Activated T-helper 1 cell treated with Interleukin-2 at 50 U/mL for 16 hours (primary cell): ENCODE measurements around the gene ZNF219.

ENCODE experiments used
- DNase-seq: peaks from one replicate; pipeline ENCODE4 v3.0.0-alpha.2; 2020; ENCODE audit warnings: low read depth

The ZNF219 gene

DNA sequence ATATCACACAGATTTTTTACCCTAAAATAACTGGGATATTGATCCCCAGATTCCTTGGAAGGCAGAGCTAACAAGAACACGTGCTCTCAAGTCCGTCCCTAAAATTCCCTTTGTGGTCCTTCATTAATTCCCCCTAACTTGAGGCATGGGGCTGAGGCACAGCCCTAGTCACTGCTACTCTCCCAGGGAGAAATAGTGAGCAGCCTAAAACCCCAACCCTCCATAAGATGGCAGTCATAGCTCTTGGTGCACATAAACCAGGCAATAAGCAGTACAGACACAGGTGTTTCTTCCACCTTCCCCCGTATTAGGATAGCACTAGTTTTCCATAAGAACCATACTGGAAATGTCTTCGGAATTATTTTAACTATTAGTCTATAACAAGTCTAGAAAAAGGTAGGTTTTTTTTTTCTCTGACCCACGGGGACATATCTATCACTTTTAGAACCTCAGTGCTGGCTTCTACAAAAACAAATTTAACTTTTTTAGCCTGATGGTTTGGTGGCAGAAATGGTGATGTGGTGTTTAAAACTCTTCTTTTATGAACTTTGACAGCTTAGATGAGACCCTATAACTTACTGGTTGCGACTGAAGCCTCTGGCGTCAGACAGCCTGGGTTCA, 31.5 kb downstream of the ZNF219 start:
- no peak for DNase-seq

DNA sequence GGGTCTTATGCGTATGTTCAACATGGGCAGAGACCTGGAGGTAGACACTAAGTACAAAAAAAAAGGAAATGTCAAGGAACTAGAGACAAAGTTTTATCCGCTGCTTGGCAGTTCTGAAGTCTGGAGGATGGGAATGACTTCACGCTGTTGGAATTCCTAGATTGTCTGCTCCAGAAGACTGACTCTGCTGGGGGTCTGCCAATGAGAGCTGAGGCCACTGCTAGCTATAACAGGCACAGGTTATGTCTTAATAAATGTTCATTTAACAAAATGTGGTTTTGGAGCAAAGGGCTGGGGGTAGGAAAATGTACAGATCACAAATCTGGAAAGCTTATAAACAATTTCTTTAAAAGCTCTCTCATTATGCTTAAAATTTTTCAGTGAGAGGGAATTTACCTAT, 35.0 kb downstream of the ZNF219 start:
- DNase-seq, result no peak

DNA sequence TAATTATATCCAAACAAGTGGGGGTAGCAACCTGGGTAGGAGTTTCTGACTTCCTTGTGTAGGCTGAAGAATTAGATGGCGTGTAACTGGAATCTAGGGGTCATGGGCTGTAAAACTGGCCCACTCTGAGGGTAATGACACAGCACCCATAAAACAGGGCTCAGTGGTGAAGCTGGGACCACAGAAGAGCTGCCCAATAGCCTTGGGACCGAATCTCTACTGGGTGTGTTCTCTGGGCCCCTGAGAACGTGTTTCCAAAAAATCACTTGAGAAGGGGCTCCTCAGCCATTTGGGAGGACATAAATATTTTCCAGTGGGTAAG, 37.1 kb downstream of the ZNF219 start:
- DNase-seq, result no peak

DNA sequence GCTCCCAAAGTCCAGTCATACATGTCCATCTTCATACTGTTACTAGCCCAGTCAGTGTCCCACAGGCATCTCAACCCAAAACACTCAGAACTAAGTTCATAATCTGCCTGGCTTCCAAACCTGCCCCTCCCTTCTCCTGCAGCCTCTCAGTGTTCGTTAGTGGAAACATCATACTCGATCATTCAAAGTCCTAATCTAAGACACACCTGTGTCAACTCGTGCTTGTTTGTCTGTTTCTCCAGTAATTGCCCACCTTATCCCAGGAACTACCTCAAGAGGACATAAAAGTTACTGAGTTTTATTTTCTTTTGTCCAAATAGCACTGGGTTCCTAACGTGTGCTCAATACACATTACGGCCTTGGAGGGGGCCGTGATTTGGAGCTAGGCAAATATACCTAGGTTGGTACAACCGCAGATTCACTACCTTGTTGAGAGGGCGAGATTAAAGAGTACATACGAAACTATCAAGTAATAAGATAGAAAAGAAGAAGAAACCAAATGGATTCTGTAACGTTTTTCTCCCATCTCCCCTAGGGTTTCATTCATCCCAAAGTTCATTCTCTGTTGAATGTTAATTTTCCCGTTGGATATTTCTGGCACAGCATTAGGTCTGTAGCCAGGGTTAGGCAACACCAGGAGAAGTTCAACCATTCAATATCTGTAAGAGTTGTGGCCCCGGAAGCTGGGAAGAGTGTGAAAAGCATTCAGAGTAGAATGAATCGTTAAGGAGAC, 37.7 kb downstream of the ZNF219 start:
- DNase-seq, result no peak

DNA sequence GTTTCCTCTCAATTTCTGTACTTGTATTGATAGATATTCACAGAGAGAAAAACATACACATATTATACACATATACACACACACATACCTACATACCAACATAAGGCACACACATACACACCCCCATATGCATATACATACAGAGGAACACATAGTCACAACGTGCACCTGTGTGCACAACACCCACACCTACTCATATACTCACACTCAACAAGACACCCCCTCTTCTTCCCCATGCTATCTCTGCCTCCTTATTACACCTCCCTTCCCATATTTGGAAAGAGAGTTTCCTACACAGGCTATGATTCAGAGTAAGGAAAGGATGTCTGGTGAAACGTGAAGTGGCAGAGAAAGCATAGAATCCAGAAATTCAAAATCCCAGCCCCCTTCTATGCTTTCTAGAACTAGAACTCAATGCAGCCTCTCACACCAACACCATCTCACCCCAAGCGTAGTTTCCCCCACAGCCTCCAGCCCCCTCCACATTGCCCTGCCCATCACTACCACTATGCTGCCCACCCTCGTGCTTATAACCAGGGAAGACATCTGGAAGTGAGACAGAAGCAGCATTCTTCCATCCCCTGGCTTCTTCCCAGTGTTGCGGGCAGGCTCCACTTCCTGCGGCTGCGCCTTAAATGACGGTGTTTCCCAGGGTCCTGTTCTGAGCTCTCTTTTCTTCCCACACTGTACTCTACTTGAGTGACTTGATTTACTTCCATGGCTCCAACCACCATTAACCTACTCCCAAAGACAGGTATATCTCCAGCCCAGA, 38.4 kb downstream of the ZNF219 start:
- no peak for DNase-seq

DNA sequence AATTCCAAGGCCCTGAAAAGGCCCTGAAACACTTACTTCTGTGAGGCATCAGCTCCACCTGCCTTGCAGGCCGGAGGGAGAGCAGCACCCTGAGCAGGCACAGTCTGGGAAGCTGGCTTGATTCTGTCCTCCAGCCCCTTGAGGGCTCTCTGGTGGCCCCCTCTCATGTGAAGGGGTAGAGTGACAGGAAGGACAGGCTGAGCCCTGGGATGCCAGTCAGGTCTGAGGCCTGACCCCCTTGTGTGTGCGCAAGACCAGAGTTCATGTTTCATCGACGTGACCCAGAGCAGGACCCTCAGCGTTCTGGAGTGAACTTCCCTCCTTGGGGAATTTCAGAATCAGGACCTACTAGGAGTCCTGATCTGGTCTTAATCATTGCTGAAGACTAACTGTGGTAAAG, 39.6 kb downstream of the ZNF219 start:
- DNase-seq, result no peak

DNA sequence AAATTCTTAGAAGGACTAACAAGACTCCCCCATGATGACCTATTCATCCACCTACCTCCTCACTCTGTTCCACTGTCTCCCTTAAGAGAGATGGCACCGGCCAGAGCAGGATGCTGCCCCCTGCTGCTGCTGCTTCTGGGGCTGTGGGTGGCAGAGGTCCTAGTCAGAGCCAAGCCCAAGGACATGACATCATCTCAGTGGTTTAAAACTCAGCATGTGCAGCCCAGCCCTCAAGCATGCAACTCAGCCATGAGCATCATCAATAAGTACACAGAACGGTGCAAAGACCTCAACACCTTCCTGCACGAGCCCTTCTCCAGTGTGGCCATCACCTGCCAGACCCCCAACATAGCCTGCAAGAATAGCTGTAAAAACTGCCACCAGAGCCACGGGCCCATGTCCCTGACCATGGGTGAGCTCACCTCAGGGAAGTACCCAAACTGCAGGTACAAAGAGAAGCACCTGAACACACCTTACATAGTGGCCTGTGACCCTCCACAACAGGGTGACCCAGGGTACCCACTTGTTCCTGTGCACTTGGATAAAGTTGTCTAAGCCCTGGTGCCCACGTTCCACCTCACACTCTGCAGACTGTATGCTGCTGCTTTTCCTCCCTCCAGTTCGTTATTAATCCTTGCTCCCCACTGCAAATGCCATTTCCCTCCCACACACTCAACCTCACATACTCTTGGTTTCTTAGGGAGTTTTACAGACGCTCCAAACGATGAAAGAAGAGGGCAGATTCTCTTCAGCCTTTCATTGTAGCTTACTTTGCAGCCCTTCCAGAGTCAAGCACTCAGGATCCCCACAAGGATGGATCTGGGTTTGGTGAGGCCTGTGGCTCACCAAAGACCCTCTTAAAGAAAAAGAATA, 40.4 kb downstream of the ZNF219 start, which contains the start of gene RNASE8:
RNASE8 (plus strand) TSS at position 20 of the 873 bp plus-strand sequence; CDS start at position 91, 71 bp downstream.
- DNase-seq, result no peak

DNA sequence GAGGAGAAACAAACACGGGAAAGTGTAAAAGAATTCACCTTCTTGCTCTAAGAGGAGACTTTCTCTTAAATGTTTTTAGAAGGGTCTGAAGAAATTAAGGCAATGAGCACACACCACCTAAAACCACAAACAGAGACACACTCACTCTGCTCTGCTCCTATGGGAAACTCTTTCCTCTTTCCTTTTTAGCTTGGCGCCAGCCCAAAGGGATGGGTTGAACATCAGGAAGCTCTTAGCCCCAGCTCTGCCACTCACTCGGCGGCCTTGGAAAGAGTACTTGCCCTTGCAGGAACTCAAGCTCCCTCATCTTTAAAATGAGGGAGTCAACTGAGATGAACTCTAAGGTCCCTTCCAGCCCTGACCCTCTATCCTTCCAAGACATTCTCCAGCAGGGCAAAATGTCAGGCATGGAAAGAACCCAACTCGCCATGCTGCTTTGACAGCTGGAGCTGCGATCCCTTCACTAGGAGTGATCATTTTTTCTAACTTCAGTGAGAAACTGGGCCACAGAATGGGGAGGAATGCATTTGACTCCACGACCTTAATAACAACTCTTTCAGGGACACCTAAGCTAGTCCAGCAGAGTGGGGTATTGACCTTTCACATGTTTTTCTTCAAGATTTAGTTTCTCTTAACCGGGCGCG, 41.8 kb downstream of the ZNF219 start:
- DNase-seq, result no peak

DNA sequence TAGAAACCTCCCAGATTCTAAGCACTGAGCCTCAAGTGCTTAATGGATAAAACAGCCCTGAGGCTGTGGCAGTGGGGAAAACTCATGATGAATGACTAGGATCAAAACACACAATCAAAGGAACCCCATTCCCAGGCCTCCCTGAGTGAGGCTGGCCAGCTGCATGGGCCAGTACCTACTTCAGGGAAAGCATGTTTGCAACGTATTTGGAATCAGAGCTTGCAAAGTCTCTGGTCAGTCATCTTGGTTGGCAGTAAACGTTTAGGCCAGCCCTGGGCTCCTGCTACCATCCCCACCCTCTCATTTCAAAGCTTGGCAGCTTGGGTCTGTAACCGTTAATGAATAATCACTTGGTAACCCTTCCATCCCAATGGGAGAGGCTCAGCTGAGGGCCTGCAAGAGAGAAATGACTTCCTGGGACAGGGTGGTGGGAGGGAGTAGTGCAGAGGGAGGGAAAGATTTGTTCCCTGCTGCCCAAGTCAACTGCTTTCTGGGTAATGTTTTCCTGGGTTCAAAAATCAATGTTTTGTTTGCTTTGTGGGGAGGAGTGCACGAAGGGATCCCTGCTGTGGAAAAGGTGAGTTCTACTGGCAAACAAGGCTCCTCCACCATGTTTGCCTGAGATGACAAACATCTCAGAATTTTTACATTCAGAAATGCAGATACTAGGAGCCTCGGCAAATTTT, 42.9 kb downstream of the ZNF219 start:
- no peak for DNase-seq

DNA sequence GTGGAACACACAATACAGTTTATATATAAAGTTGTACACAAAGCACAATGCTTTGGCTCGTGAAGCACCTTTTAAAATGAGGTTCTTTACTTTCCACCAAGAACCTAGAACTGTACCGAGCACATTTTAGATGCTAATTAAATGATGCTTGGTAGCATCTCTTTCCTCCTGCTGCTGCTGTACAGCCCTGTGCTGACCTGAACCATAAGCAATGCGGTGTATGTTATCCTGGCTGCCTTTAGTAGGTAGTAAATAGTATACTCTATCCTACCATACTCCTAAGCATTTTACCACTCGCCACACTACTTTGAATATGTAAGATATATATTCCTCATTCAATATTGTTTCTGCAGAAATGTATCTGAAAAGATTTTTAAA, 43.7 kb downstream of the ZNF219 start:
- no peak for DNase-seq

DNA sequence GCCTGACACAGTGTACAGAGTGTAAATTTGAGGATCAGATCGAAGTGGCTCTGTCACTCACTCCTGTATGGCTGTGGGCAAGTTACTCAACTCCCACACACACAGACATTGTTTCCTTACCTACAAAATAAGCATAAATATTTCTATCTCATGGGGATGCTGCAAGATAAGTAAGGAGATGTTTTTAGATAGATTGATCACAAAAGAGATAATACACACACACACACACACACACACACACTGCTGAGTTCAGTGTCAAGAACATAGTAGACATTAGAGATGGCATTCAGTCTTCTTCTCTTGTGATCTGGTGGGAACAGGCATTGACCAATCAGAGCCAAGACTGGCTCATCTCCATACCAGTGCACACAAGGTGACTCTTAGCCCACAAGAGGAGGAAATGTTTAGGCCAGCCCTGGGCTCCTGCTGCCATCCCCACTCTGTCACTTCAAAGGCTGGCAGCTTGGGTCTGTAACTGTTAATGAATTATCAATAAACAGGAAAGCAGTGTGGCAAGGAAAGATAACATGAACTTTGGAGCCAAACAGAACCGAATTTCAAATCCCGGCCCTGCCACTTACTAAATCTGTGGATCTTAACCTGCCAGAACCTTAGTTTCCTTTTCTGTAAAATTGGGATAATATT, 44.2 kb downstream of the ZNF219 start:
- DNase-seq, result no peak

DNA sequence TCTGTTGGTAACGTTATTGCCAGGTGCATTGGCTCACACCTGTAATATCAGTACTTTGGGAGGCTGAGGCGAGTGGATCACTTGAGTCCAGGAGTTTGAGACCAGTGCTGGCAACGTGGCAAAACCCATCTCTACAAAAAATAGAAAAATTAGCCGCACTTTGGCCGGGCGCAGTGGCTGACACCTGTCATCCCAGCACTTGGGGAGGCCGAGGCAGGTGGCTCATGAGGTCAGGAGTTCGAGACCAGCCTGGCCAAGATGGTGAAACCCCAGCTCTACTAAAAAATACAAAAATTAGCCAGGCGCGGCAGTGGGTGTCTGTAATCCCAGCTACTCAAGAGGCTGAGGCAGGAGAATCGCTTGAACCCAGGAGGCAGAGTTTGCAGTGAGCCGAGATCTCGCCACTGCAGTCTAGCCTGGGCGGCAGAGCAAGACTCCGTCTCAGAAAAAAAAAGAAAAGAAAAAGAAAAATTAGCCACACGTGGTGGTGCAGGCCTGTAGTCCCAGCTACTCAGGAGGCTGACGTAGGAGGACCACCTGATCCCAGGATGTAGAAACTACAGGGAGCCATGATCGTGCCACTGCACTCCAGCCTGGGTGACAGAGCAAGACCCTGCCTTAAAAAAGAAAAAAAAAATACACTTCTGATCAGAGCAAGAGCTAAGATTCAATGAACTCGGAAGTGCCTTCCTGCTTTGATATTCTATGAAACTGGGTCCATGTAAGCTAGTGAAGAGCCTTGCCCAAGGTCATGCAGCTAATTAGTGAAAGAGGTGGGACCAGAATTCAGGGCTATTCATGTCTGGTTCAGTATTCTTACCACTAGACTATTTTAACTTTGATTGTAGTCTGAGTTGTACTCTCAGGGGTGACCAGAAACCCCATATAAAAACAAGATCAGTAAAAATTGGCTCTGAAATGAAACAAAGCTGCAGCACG, 45.0 kb downstream of the ZNF219 start:
- no peak for DNase-seq

DNA sequence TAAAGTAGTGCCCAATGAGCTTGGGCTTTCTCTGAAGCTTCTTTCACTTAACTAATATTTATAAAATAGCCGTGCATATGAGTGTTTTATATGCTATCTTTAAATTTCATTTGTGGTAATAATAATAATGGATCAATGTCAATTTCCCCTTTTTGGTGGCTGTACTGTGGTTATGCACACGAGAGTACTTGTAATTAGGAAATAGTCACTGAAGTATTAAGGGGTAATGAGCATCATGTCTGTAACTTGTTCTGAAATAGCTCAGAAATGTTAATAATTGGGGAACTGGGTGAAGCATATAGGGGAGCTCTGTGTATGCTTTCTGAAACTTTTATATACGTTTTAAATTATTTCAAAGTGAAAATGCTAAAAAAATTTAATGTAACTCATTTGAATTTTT, 47.9 kb downstream of the ZNF219 start:
- DNase-seq, result no peak

DNA sequence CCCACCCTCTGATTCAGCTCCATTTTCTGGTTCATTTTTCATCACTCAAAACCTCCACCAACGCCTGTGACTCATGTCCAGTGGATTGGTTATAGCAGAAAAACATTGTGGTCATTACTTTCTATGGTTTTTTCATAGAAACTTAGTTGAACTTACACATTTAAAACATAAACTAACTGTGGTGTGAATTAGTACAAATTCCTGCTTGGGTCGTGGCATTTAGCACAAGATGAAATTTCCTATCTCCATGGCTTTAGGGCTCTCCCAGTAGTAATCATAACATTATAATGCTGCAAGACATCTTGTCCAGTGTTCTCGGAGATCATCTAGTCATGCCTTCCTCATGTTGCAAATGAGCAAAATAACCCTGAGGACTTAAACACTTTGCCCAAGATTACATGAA, 49.2 kb downstream of the ZNF219 start:
- no peak for DNase-seq

DNA sequence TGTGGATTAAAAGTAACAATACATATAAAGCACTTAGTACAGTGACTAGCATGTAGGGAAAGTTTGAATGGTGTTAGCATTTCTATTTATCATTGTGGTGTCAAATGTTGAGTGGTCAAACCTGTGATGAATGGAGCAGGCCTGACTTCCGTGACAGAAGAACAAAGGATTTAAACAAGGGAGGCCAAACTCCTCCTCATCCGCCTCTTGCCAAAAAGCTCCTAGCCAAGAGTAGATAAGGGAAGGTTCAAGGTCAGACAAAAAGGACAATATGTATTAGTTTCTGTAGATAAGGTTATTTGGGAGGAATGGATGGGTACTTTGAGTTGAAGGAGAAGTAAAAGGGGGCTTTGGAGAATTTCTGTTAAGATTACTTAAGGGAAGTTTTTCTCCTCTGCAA, 49.8 kb downstream of the ZNF219 start:
- no peak for DNase-seq

DNA sequence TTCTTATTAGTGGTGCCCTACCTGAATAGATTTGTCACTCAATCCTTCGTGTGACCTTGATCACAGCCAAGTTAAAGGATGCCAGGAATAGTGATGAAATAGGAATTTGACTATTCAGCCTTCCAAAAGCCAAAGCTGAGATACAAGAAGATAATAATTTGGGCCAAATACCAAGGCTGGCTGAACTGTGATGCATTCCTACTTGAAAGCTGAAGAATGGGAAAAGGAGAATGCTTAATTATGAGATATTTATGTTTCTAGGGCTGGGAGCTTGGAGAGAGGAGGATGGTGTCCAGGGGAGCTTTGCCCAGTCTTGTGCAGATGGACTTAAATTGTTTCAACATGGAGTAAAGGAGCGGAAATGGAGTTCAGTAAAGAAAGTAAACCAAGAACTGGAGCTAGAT, 51.1 kb downstream of the ZNF219 start:
- no peak for DNase-seq

DNA sequence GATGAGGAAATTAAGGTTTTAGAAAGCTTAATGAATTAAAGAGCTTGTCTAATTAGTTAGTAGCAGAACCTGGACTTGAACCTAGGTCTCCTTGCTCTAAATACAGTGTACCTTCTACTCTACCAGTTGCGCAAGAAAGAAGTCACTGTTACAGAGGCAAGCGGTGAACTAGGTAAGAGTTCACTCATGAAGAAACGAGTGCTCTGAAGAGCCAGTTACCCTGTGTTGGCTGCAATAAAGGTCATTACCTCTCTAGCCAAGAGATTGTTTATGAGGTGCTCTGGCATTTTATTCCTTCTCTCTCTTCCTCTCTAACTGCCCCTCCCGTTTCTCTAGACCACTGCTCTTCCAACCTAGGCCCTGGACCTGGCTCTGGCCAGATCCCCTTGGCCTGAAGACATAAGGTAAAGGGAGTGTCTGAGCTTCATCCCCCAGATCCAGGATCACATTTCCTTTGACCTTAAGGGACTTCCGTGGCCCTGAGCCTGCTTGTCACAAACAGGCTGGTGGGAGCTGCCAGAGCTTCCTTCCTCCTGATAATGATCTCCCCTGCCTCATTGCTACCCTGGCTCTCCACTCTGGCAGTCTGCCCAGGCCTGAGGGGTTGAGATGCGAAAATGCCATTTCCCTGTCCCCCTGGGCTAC, 54.4 kb downstream of the ZNF219 start:
- DNase-seq, result no peak

DNA sequence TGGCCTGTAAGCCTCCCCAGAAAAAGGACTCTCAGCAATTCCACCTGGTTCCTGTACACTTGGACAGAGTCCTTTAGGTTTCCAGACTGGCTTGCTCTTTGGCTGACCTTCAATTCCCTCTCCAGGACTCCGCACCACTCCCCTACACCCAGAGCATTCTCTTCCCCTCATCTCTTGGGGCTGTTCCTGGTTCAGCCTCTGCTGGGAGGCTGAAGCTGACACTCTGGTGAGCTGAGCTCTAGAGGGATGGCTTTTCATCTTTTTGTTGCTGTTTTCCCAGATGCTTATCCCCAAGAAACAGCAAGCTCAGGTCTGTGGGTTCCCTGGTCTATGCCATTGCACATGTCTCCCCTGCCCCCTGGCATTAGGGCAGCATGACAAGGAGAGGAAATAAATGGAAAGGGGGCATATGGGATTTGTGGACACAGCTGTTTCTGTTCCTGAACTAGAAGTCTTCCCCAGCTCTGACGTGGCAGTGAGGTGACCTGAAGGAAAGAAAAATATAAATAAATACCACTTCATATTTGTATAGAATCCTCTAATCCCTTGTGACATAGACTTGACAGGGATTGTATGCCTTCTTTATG, 55.0 kb downstream of the ZNF219 start:
- DNase-seq, result no peak

DNA sequence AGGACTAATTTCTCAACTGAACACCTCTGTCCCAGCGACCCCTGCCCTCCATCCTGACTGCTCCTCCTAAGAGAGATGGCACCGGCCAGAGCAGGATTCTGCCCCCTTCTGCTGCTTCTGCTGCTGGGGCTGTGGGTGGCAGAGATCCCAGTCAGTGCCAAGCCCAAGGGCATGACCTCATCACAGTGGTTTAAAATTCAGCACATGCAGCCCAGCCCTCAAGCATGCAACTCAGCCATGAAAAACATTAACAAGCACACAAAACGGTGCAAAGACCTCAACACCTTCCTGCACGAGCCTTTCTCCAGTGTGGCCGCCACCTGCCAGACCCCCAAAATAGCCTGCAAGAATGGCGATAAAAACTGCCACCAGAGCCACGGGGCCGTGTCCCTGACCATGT, 55.5 kb downstream of the ZNF219 start:
- no peak for DNase-seq
